ENCODE data around the gene GNAT3.

DNA sequence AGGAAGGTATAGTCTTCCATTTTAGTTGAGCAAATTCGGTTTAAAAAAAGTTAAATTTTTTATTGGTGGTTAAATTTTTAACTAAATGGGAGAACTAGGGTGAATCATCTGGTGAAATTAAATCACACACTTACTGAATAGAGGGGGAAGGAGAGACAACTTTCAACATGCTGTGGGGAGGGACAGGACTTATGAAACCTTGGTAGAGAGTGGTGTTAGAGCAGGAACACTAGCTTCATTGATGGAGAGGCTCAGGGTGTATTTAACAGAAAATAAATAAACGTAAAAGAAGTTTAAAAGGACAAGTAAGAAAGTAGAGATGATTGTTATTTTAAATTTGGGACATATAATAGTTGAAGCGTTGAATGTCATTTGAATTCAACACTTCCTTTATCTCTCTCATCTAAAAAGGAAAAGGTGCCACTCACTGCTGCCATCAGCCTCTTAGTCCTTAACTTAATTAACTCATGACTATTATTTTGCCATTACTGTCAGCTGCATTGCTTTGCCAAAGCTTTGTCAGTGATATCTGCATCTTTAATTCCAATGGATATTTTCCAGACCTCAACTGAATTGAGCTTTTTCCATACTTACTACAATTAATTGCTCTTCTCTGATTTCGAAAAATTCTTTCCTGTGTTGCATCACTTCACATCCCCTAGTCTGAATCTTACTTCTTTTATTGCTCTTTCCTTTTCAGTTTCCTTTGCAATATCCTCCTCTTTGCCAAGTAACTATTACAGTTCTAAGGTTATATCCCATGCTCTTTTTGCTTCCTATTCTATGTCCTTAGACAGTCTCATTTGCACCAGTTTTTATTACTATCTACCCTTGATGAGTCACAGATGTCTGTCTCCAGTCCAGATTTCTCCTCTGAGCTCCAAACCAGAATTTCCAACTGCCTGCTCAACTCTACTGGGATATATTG, 71.7 kb downstream of the GNAT3 start:
- TF ChIP-seq POLR2A (IDR thresholded peaks at IDR 0.05; ENCODE audit: low read depth, low read length) (no peak), EZH2 (IDR thresholded peaks at IDR 0.05; ENCODE audit: borderline replicate concordance, low read depth, low read length, severe bottlenecking) (no peak), POLR2AphosphoS5 (IDR thresholded peaks at IDR 0.05; ENCODE audit: insufficient read depth, low read depth, low read length) (no peak)
- TF ChIP-seq, protein P1, sequence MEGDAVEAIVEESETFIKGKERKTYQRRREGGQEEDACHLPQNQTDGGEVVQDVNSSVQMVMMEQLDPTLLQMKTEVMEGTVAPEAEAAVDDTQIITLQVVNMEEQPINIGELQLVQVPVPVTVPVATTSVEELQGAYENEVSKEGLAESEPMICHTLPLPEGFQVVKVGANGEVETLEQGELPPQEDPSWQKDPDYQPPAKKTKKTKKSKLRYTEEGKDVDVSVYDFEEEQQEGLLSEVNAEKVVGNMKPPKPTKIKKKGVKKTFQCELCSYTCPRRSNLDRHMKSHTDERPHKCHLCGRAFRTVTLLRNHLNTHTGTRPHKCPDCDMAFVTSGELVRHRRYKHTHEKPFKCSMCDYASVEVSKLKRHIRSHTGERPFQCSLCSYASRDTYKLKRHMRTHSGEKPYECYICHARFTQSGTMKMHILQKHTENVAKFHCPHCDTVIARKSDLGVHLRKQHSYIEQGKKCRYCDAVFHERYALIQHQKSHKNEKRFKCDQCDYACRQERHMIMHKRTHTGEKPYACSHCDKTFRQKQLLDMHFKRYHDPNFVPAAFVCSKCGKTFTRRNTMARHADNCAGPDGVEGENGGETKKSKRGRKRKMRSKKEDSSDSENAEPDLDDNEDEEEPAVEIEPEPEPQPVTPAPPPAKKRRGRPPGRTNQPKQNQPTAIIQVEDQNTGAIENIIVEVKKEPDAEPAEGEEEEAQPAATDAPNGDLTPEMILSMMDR (IDR thresholded peaks at IDR 0.05; ENCODE audit: extremely low read depth in 1 of 2, insufficient read depth in 1 of 2, low read depth in 1 of 2, low read length in 2 of 2): no peak

All from endothelial cell of umbilical vein (primary cell).